ENCODE measurements around the gene ZFX. TPM values are rescaled to one million over a fixed set of nuclear protein-coding genes. Genes with fewer than 3 reads are reported as not detected.
A peak's percentile ranks its signal among the peaks of the same experiment; 100 is the strongest.

The ZFX gene
- total RNA-seq, 1 donor from 2014 or later, result 35.7 TPM

- Histone ChIP-seq H3K27ac (ENCODE audit: low read depth, low read length) (no peak overlapping the region), H3K36me3 (ENCODE audit: insufficient read depth, low read length) (peaks cover 5% of the 10 kb centered on the region), H3K4me1 (ENCODE audit: insufficient read depth, low read length) (peaks cover 9% of the 10 kb centered on the region), H2AFZ (ENCODE audit: low read depth, low read length) (no peak overlapping the region), H4K20me1 (ENCODE audit: insufficient read depth, low read length) (peaks cover 77% of the 10 kb centered on the region), H3K9me3 (ENCODE audit: insufficient read depth, low read depth, low read length) (no peaks in the 10 kb centered on the region), H3K27me3 (ENCODE audit: insufficient read depth, low read length) (no peaks in the 10 kb centered on the region), H3K9ac (ENCODE audit: low read length) (no peak overlapping the region), H3K79me2 (ENCODE audit: insufficient read depth, low read length) (peaks cover 100% of the 10 kb centered on the region), H3K4me3 (ENCODE audit: insufficient read depth, low read depth, low read length) (no peak overlapping the region), H3K4me2 (ENCODE audit: low read length) (no peak overlapping the region)
- H3K4me3 Mint-ChIP-seq (ENCODE audit: unreplicated experiment), result no peak overlapping the region
- H3K27ac Mint-ChIP-seq (ENCODE audit: unreplicated experiment), result no peak overlapping the region
- DNase-seq (ENCODE audit: low read depth) (no peak), FAIRE-seq (peak; percentile 96)
- H3K9me3 Mint-ChIP-seq (ENCODE audit: unreplicated experiment), result no peaks in the 10 kb centered on the region
- H3K27me3 Mint-ChIP-seq (ENCODE audit: low read depth, unreplicated experiment), result no peaks in the 10 kb centered on the region
- H3K36me3 Mint-ChIP-seq (ENCODE audit: low read depth, unreplicated experiment), result peaks cover 2% of the 10 kb centered on the region
- peaks cover 18% of the 10 kb centered on the region for H3K4me1 Mint-ChIP-seq (ENCODE audit: low read depth, unreplicated experiment)
- TF ChIP-seq CTCF (IDR thresholded peaks at IDR 0.05; ENCODE audit: insufficient read depth, low read depth, low read length), result no peak
- no peak for TF ChIP-seq EZH2 (IDR thresholded peaks at IDR 0.05; ENCODE audit: insufficient read depth, low read length)
These were observed 6.6 kb downstream of the ZFX start for GRCh38 chrX:24156177-24156576.

DNA sequence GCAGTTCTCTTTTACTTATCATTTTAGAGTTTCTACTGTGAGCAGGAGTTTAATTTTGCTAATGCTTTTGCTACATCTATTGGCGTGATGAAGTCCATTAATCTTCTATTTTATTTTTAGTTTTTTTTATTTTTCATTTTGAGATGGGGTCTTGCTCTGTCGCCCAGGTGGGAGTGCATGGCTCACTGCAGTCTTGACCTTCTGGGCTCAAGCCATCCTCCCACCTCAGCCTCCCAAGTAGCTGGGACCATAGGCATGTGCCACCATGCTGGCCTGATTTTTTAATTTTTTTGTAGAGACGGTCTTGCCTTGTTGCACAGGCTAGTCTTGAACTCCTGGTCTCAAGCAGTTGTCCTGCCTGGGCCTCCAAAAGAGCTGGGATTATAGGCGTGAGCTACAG, 9.4 kb downstream of the ZFX start:
- peaks cover 69% of the 10 kb centered on the region for H4K20me1 ChIP-seq (ENCODE audit: insufficient read depth, low read length)

More for the DNA sequence above, 9.4 kb downstream of the ZFX start:
- Histone ChIP-seq H3K4me3 (ENCODE audit: insufficient read depth, low read depth, low read length) (no peak overlapping the region), H3K27ac (ENCODE audit: low read depth, low read length) (no peak overlapping the region), H3K27me3 (ENCODE audit: insufficient read depth, low read length) (no peaks in the 10 kb centered on the region), H2AFZ (ENCODE audit: low read depth, low read length) (no peak overlapping the region), H3K9me3 (ENCODE audit: insufficient read depth, low read depth, low read length) (no peaks in the 10 kb centered on the region), H3K36me3 (ENCODE audit: insufficient read depth, low read length) (peaks cover under 1% of the 10 kb centered on the region), H3K9ac (ENCODE audit: low read length) (no peak overlapping the region), H3K4me2 (ENCODE audit: low read length) (no peak overlapping the region), H3K79me2 (ENCODE audit: insufficient read depth, low read length) (peaks cover 97% of the 10 kb centered on the region), H3K4me1 (ENCODE audit: insufficient read depth, low read length) (no peaks in the 10 kb centered on the region)
- peaks cover 2% of the 10 kb centered on the region for H3K4me1 Mint-ChIP-seq (ENCODE audit: low read depth, unreplicated experiment)
- no peak overlapping the region for H3K4me3 Mint-ChIP-seq (ENCODE audit: unreplicated experiment)
- no peaks in the 10 kb centered on the region for H3K9me3 Mint-ChIP-seq (ENCODE audit: unreplicated experiment)
- H3K27me3 Mint-ChIP-seq (ENCODE audit: low read depth, unreplicated experiment), result no peaks in the 10 kb centered on the region
- DNase-seq (ENCODE audit: low read depth) (no peak), FAIRE-seq (no peak)
- H3K27ac Mint-ChIP-seq (ENCODE audit: unreplicated experiment), result no peak overlapping the region
- TF ChIP-seq EZH2 (IDR thresholded peaks at IDR 0.05; ENCODE audit: insufficient read depth, low read length) (no peak), CTCF (IDR thresholded peaks at IDR 0.05; ENCODE audit: insufficient read depth, low read depth, low read length) (no peak)
- peaks cover 2% of the 10 kb centered on the region for H3K36me3 Mint-ChIP-seq (ENCODE audit: low read depth, unreplicated experiment)

Measured in astrocyte (in vitro differentiated cells and primary cell).